Activated CD4-positive, alpha-beta T cell treated with anti-CD3 and anti-CD28 coated beads for 36 hours (primary cell): ENCODE results near the gene FAM3B. TPM values are rescaled to one million over a fixed set of nuclear protein-coding genes. Genes with fewer than 3 reads are reported as not detected.

ENCODE experiments used
- ATAC-seq: fragments of 200-7000 bp; cut with Tn5 transposase; one replicate; pipeline ENCODE4 v1.10.0; 2021; ENCODE audit warnings: mild to moderate bottlenecking, moderate library complexity
- CTCF ChIA-PET: fragments of 350-600 bp; sonication (Branson Sonifier 250); formaldehyde crosslinking; loops from one replicate; lab custom pipeline; 2021; ENCODE audit warnings: antibody characterized with exemption; lab: Charles Lee
- POLR2A ChIA-PET: fragments of 350-600 bp; sonication (Branson Sonifier 250); formaldehyde crosslinking; loops from one replicate; lab custom pipeline; 2021; ENCODE audit warnings: antibody characterized with exemption, inconsistent platforms; lab: Charles Lee
- DNase-seq: peaks from one replicate; pipeline ENCODE4 v3.0.0-alpha.2; 2020
- H3K27ac Mint-ChIP-seq: one replicate; pipeline ENCODE4 v1.8.0; 2021; ENCODE audit warnings: mixed read lengths
- H3K27me3 Mint-ChIP-seq: one replicate; pipeline ENCODE4 v1.8.0; 2021; ENCODE audit warnings: mixed read lengths
- H3K36me3 Mint-ChIP-seq: one replicate; pipeline ENCODE4 v1.8.0; 2021; ENCODE audit warnings: low read depth, mixed read lengths
- H3K4me1 Mint-ChIP-seq: one replicate; pipeline ENCODE4 v1.8.0; 2021; ENCODE audit warnings: mixed read lengths
- H3K4me3 Mint-ChIP-seq: one replicate; pipeline ENCODE4 v1.8.0; 2021; ENCODE audit warnings: mild to moderate bottlenecking, moderate library complexity, mixed read lengths
- H3K9me3 Mint-ChIP-seq: one replicate; pipeline ENCODE4 v1.8.0; 2021; ENCODE audit warnings: low read depth, mixed read lengths
- intact Hi-C, 2 experiments: fragments of 100-400 bp; cut with DNase I in 1 of 2; cut with micrococcal nuclease in 1 of 2; formaldehyde crosslinking; loops; one replicate each; pipeline versions ENCODE4 v1.14.2 to v1.15.1; 2022 to 2024; cut with DNase I, micrococcal nuclease
- total RNA-seq, 2 experiments: library from RNA; stranded (reverse); gene quantifications; one replicate each; pipeline ENCODE4 v1.2.3, GENCODE V29; 2021

FAM3B gene
- total RNA-seq, 2 experiments from 2014 or later: not detected

- no peak for ATAC-seq
- H3K4me1 Mint-ChIP-seq: no peaks in the 10 kb centered on the region
- POLR2A ChIA-PET: no interaction called here
- H3K9me3 Mint-ChIP-seq: peaks cover 4% of the 10 kb centered on the region
- H3K36me3 Mint-ChIP-seq: no peaks in the 10 kb centered on the region
- no peak overlapping the region for H3K27ac Mint-ChIP-seq
- H3K4me3 Mint-ChIP-seq: no peak overlapping the region
- DNase-seq: no peak
- CTCF ChIA-PET: no interaction called here
- intact Hi-C loops: no loop called here
- H3K27me3 Mint-ChIP-seq: peaks cover 2% of the 10 kb centered on the region
These were observed 25.4 kb downstream of the FAM3B start for GRCh38 chr21:41342035-41342434.

GRCh38 chr21:41344146-41344545 is 27.5 kb downstream of the FAM3B start:
- Mint-ChIP-seq H3K4me3 (no peak overlapping the region), H3K36me3 (no peaks in the 10 kb centered on the region), H3K27ac (no peak overlapping the region), H3K9me3 (peaks cover 4% of the 10 kb centered on the region), H3K4me1 (no peaks in the 10 kb centered on the region), H3K27me3 (peaks cover 2% of the 10 kb centered on the region)
- intact Hi-C loops: no loop called here
- CTCF ChIA-PET: interaction anchor here (1.8 kb wide), 1 partner anchor 61 kb away, joined by 6 read pairs; no protein-coding TSS in a partner anchor
- no peak for ATAC-seq
- POLR2A ChIA-PET: no interaction called here
- DNase-seq: no peak

GRCh38 chr21:41345356-41345755 is 28.8 kb downstream of the FAM3B start:
- H3K9me3 Mint-ChIP-seq: peaks cover 4% of the 10 kb centered on the region
- peaks cover 2% of the 10 kb centered on the region for H3K27me3 Mint-ChIP-seq
- POLR2A ChIA-PET: no interaction called here
- no peak for DNase-seq
- intact Hi-C loops: no loop called here
- H3K4me3 Mint-ChIP-seq: no peak overlapping the region
- no peaks in the 10 kb centered on the region for H3K36me3 Mint-ChIP-seq
- no peak overlapping the region for H3K27ac Mint-ChIP-seq
- no peaks in the 10 kb centered on the region for H3K4me1 Mint-ChIP-seq
- CTCF ChIA-PET: no interaction called here
- no peak for ATAC-seq

- no peak for ATAC-seq
- CTCF ChIA-PET: no interaction called here
These were observed 29.5 kb downstream of the FAM3B start for GRCh38 chr21:41345934-41346685.

GRCh38 chr21:41346758-41347157 is 30.2 kb downstream of the FAM3B start:
- no peak for ATAC-seq
- ChIA-PET POLR2A (no interaction called here), CTCF (no interaction called here)
- Mint-ChIP-seq H3K36me3 (no peaks in the 10 kb centered on the region), H3K4me3 (no peak overlapping the region), H3K27ac (no peak overlapping the region), H3K9me3 (peaks cover 4% of the 10 kb centered on the region), H3K27me3 (peaks cover 2% of the 10 kb centered on the region), H3K4me1 (no peaks in the 10 kb centered on the region)
- intact Hi-C loops: no loop called here
- no peak for DNase-seq

More at GRCh38 chr21:41345934-41346685, 29.5 kb downstream of the FAM3B start:
- peaks cover 4% of the 10 kb centered on the region for H3K9me3 Mint-ChIP-seq
- H3K4me1 Mint-ChIP-seq: no peaks in the 10 kb centered on the region
- H3K27me3 Mint-ChIP-seq: peaks cover 2% of the 10 kb centered on the region
- intact Hi-C loops: no loop called here
- no peak for DNase-seq
- POLR2A ChIA-PET: no interaction called here
- no peak overlapping the region for H3K4me3 Mint-ChIP-seq
- no peak overlapping the region for H3K27ac Mint-ChIP-seq
- H3K36me3 Mint-ChIP-seq: no peaks in the 10 kb centered on the region

- no peaks in the 10 kb centered on the region for H3K9me3 Mint-ChIP-seq
- intact Hi-C loops: no loop called here
- no peak overlapping the region for H3K4me3 Mint-ChIP-seq
- H3K4me1 Mint-ChIP-seq: no peaks in the 10 kb centered on the region
- DNase-seq (no peak), ATAC-seq (no peak)
- ChIA-PET POLR2A (no interaction called here), CTCF (no interaction called here)
- H3K36me3 Mint-ChIP-seq: no peaks in the 10 kb centered on the region
- no peak overlapping the region for H3K27ac Mint-ChIP-seq
- peaks cover 2% of the 10 kb centered on the region for H3K27me3 Mint-ChIP-seq
These were observed 31.8 kb downstream of the FAM3B start for GRCh38 chr21:41348434-41348833.

- Mint-ChIP-seq H3K36me3 (no peaks in the 10 kb centered on the region), H3K9me3 (no peaks in the 10 kb centered on the region), H3K27ac (no peak overlapping the region), H3K4me3 (no peak overlapping the region), H3K4me1 (no peaks in the 10 kb centered on the region), H3K27me3 (peaks cover 1% of the 10 kb centered on the region)
- intact Hi-C loops: no loop called here
- ChIA-PET POLR2A (no interaction called here), CTCF (interaction anchor here (0.6 kb wide), 1 partner anchor 61 kb away, joined by 3 read pairs; no protein-coding TSS in a partner anchor)
- DNase-seq (no peak), ATAC-seq (no peak)
These were observed 32.5 kb downstream of the FAM3B start for GRCh38 chr21:41349126-41349525.

- H3K4me1 Mint-ChIP-seq: no peaks in the 10 kb centered on the region
- CTCF ChIA-PET: interaction anchor here (0.6 kb wide), 1 partner anchor 62 kb away, joined by 3 read pairs; no protein-coding TSS in a partner anchor
- no peak for ATAC-seq
- no peaks in the 10 kb centered on the region for H3K36me3 Mint-ChIP-seq
- H3K27me3 Mint-ChIP-seq: no peaks in the 10 kb centered on the region
- POLR2A ChIA-PET: no interaction called here
- no peak overlapping the region for H3K27ac Mint-ChIP-seq
- intact Hi-C loops: no loop called here
- no peak for DNase-seq
- no peaks in the 10 kb centered on the region for H3K9me3 Mint-ChIP-seq
- no peak overlapping the region for H3K4me3 Mint-ChIP-seq
These were observed 33.2 kb downstream of the FAM3B start for GRCh38 chr21:41349619-41350390.

GRCh38 chr21:41350436-41351155 is 34.0 kb downstream of the FAM3B start:
- Mint-ChIP-seq H3K4me3 (no peak overlapping the region), H3K36me3 (no peaks in the 10 kb centered on the region), H3K27me3 (no peaks in the 10 kb centered on the region), H3K9me3 (no peaks in the 10 kb centered on the region), H3K27ac (no peak overlapping the region), H3K4me1 (no peaks in the 10 kb centered on the region)
- ChIA-PET CTCF (no interaction called here), POLR2A (no interaction called here)
- DNase-seq (no peak), ATAC-seq (no peak)
- intact Hi-C loops: no loop called here

GRCh38 chr21:41357546-41357945 is 40.9 kb downstream of the FAM3B start:
- H3K4me3 Mint-ChIP-seq: no peak overlapping the region
- DNase-seq (no peak), ATAC-seq (no peak)
- ChIA-PET POLR2A (no interaction called here), CTCF (interaction anchor here (1.0 kb wide), 1 partner anchor 10 kb away, joined by 3 read pairs; no protein-coding TSS in a partner anchor)
- no peaks in the 10 kb centered on the region for H3K9me3 Mint-ChIP-seq
- H3K27ac Mint-ChIP-seq: peak overlapping the region; percentile 49
- H3K4me1 Mint-ChIP-seq: peaks cover 17% of the 10 kb centered on the region
- no peaks in the 10 kb centered on the region for H3K36me3 Mint-ChIP-seq
- intact Hi-C loops: no loop called here
- no peaks in the 10 kb centered on the region for H3K27me3 Mint-ChIP-seq
